ENCODE measurements around the gene EPHA7.

DNA sequence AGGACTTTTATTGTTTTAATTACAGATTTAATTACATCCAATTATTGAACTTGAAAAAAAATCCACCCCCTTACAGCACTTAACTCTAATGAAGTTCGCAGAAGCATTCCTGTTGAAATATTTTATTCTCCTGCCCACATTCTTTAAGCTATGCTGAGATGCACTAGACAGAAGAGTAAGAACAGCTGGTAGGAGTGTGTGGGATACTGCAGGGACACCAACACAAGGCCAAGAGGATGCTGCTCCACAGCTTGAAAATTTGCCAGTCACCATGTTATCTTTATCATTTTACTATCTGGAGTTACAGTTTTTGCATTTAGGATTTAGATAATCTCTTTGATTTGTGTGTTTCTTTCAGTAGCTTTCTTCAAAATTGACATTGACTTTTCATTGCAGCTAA is 180.7 kb downstream of the EPHA7 start:
- TF ChIP-seq, protein P1, sequence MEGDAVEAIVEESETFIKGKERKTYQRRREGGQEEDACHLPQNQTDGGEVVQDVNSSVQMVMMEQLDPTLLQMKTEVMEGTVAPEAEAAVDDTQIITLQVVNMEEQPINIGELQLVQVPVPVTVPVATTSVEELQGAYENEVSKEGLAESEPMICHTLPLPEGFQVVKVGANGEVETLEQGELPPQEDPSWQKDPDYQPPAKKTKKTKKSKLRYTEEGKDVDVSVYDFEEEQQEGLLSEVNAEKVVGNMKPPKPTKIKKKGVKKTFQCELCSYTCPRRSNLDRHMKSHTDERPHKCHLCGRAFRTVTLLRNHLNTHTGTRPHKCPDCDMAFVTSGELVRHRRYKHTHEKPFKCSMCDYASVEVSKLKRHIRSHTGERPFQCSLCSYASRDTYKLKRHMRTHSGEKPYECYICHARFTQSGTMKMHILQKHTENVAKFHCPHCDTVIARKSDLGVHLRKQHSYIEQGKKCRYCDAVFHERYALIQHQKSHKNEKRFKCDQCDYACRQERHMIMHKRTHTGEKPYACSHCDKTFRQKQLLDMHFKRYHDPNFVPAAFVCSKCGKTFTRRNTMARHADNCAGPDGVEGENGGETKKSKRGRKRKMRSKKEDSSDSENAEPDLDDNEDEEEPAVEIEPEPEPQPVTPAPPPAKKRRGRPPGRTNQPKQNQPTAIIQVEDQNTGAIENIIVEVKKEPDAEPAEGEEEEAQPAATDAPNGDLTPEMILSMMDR (IDR thresholded peaks at IDR 0.05; ENCODE audit: extremely low read depth in 1 of 2, insufficient read depth in 1 of 2, low read depth in 1 of 2, low read length in 2 of 2): no peak
- TF ChIP-seq EZH2 (IDR thresholded peaks at IDR 0.05; ENCODE audit: borderline replicate concordance, low read depth, low read length, severe bottlenecking): no peak

All from endothelial cell of umbilical vein (primary cell).